Mesenteric fat pad (tissue), 1 donor: Measurements from ENCODE around the gene CHP2. TPM values are rescaled to one million over a fixed set of nuclear protein-coding genes. Genes with fewer than 3 reads are reported as not detected.

Experiments
- DNase-seq: peaks from one replicate; pipeline ENCODE4 v3.0.0-alpha.2; 2020; ENCODE audit warnings: low spot score
- total RNA-seq: library from RNA; stranded (reverse); fragmentation: NEBNext Ultra II Directional; extraction: Animal tissue kit (Norgen Biotek cat#: 25700); gene quantifications from one replicate; pipeline ENCODE4 v1.2.1, GENCODE V29; 2021
- donor health status: DM: yes; HTN: yes; CAD: no.

The CHP2 gene
- total RNA-seq, 1 donor from 2014 or later, result 0.22 TPM

GRCh38 chr16:23803591-23804123 lies 48.8 kb downstream of the CHP2 start:
- DNase-seq, result no peak

- DNase-seq, result no peak
Observed at GRCh38 chr16:23807028-23807427, 52.2 kb downstream of the CHP2 start.

Other genes with a start within 250 kb of the CHP2 start
- gene GGA2, start 244.5 kb upstream of the CHP2 start, total RNA-seq, result 65.7 TPM
- 14.4 TPM for gene EARS2, start 197.7 kb upstream of the CHP2 start, total RNA-seq
- gene UBFD1, start 197.3 kb upstream of the CHP2 start, total RNA-seq, result 48.1 TPM
- 77.0 TPM for gene NDUFAB1, start 158.7 kb upstream of the CHP2 start, total RNA-seq
- 10.8 TPM for gene PALB2, start 113.7 kb upstream of the CHP2 start, total RNA-seq
- 57.6 TPM for gene DCTN5, start 113.6 kb upstream of the CHP2 start, total RNA-seq
- gene PLK1, start 76.1 kb upstream of the CHP2 start, total RNA-seq, result 1.2 TPM
- gene ERN2, start 41.8 kb upstream of the CHP2 start, total RNA-seq, result 1.9 TPM
- gene PRKCB, start 81.0 kb downstream of the CHP2 start, total RNA-seq, result 11.0 TPM